GM12875 (cell line): Measurements from ENCODE around the gene COA8.

Source experiments
- H3K4me3 ChIP-seq: one replicate; pipeline ENCODE4 v1.5.1; 2011; ENCODE audit warnings: low read depth, low read length, control low read depth
- TF ChIP-seq, protein P1 (sequence below): IDR thresholded peaks from 2 replicates; pipeline ENCODE4 v1.5.1; 2011; ENCODE audit warnings: low read depth, mild to moderate bottlenecking, control low read depth, inconsistent platforms, low read length, moderate library complexity, borderline replicate concordance; ENCODE audit not compliant: insufficient read depth

The COA8 gene

GRCh38 chr14:103545219-103545914 lies 17.4 kb upstream of the COA8 start:
- TF ChIP-seq, protein P1, sequence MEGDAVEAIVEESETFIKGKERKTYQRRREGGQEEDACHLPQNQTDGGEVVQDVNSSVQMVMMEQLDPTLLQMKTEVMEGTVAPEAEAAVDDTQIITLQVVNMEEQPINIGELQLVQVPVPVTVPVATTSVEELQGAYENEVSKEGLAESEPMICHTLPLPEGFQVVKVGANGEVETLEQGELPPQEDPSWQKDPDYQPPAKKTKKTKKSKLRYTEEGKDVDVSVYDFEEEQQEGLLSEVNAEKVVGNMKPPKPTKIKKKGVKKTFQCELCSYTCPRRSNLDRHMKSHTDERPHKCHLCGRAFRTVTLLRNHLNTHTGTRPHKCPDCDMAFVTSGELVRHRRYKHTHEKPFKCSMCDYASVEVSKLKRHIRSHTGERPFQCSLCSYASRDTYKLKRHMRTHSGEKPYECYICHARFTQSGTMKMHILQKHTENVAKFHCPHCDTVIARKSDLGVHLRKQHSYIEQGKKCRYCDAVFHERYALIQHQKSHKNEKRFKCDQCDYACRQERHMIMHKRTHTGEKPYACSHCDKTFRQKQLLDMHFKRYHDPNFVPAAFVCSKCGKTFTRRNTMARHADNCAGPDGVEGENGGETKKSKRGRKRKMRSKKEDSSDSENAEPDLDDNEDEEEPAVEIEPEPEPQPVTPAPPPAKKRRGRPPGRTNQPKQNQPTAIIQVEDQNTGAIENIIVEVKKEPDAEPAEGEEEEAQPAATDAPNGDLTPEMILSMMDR = no peak

DNA sequence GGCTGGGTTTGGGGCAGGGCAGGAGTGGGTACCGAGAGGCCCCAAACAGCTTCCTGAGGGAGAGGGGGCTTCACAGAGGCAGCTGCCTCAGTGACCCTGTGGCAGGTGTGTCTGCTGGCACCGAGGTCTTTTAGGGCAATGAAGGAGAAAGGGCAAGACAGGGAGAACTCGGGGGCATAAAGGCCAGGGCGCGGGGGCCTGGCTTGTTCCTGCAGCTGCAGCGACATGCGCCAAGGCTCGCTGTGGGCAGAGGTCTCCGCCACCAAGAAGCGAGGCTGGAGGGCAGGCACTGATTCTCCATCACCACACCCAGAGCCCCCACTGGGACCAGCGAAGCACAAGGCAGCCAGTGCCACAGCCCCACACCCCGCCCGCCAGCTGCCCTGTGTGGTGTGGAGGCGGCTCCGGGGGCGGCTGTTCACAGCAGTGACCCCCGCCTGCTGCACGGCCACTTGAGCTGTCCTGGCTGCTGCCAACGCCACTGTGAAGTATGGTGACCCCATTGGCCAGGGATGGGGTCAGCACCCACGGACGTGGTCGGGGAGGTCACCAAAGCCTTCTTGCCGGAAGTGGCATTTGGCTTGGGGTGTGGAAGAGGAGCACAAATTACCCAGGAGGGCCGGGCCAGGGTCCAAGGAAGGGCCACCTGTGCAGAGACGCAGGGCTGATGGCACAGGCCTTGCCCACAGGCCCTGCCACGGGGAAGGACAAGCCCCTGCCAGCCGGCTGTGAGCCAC lies 16.7 kb upstream of the COA8 start:
- TF ChIP-seq, protein P1 = no peak
- H3K4me3 ChIP-seq = no peak overlapping the region

More at GRCh38 chr14:103545219-103545914, 17.4 kb upstream of the COA8 start:
- no peak overlapping the region for H3K4me3 ChIP-seq

DNA sequence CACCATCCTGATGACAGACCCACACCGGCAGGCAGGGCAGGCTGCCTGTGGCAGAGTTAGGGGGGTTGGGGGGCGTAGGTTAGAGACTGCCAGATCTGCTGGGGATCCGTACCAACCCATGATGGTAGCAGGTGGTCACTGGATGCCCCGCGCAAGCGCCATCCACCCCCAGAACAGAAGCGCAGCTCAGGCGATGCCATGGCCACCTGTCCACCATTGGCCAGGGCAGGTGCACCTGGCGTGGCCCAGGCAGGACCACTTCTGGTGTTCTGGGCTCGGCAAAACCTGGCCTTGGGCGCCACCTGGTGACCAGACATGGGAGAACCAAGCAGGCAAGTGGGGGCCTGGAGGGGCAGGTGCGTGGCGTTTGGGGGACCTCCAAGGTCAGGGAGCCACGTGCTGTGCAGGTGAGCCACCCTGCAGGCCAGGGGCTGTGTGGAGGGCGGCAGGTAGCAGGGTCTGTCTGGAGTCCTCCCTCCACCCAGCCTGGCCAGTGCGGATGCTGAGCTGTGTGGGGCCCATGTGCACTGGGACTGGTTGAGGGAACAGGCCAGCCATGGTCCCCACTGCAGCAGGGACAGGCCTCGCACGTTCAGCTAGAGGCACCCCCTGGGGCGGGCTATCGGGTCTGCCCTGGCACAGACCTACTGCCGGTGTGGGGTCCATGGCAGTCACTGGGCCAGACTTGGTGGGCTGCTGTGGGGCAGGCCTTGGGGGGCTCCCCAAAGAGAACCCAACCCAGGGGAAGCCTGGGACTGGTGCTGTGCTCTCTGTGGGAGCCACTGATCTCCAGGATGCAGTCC lies 15.9 kb upstream of the COA8 start:
- no peak overlapping the region for H3K4me3 ChIP-seq
- TF ChIP-seq, protein P1 = peak; percentile 89

- H3K4me3 ChIP-seq = no peak overlapping the region
- TF ChIP-seq, protein P1 = no peak
These were observed 15.3 kb upstream of the COA8 start for GRCh38 chr14:103547455-103547940.

GRCh38 chr14:103547941-103548462 lies 14.8 kb upstream of the COA8 start:
- TF ChIP-seq, protein P1 = no peak

GRCh38 chr14:103548463-103549351 lies 14.1 kb upstream of the COA8 start:
- H3K4me3 ChIP-seq = no peak overlapping the region
- TF ChIP-seq, protein P1 = no peak

More at GRCh38 chr14:103547941-103548462, 14.8 kb upstream of the COA8 start:
- H3K4me3 ChIP-seq = no peak overlapping the region
